K562 treated with DMSO at 1 percent for 24 hours (cell line): Measurements from ENCODE around the gene SLC35E3. TPM values are rescaled to one million over a fixed set of nuclear protein-coding genes. Genes with fewer than 3 reads are reported as not detected.

Experiments
- total RNA-seq: library from RNA; unstranded; fragments of 300-600 nt; gene quantifications from 2 replicates; pipeline ENCODE4 v1.2.3, GENCODE V29; 2022; ENCODE audit warnings: low read depth; ENCODE audit not compliant: insufficient read depth

SLC35E3 gene
- 1.3 and 1.8 TPM in 2 replicates for total RNA-seq

DNA sequence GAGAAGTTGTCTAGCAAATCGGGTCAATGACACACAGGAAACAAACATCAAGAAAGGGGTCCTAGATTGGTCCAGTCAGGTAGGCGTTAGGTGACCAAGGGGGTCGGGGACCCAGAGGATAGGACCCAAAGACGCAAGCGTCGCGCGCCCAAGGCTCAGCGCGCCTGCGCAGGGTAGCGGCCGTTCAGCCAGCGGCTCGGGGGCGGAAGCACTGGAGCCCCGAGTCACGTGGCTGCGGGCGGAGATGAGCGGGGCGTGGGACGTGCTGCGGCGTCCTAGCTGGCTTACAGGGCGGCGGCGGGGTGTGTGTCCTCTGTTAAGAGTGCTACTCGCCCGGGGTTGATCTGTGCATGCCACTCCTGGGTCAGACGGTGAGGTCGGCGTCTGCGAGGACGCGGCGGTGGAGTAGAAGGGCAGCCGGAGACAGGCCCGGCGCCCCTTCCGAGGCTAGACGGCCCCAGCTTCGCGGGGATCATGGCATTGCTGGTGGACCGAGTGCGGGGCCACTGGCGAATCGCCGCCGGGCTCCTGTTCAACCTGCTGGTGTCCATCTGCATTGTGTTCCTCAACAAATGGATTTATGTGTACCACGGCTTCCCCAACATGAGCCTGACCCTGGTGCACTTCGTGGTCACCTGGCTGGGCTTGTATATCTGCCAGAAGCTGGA, at the start of gene SLC35E3:
Gene SLC35E3, plus strand, starts transcription at position 273 of the 668 bp plus-strand sequence. Its CDS starts 202 bp downstream, at position 475.

DNA sequence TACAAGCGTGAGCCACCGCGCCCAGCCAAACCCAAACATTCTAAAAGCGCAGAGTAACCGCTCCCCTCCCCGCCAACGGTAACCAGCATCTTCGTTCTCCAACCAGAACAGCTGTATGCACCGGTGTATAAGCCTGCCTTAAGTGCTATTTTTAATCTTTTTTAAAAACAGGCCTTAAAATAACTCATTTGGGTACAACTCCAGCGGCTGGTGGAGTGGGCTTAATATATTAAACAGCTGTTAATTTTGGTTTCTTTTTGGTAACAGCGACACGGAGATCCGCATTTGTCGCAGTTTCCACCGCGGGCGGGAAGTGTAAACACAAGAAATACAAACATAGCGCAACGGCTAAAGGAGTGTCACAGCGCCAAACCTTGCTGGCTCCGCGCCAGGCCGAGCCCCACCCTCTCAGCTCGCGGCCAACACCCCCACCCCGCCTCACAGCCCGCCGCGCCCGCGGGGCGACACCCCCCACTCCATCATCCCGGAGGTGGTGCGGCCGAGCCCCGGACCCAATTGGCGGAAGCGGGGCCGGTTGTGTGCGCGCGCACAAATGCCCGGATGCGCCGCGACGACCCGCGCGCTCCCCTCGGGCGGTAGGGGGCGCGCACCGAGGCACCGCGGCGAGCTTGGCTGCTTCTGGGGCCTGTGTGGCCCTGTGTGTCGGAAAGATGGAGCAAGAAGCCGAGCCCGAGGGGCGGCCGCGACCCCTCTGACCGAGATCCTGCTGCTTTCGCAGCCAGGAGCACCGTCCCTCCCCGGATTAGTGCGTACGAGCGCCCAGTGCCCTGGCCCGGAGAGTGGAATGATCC, 61.8 kb downstream of the SLC35E3 start, which contains the start of gene MDM2:
Gene MDM2, plus strand, starts transcription at position 602 of the 812 bp plus-strand sequence. CDS start 301 bp downstream, outside the sequence.

Other genes starting within 250 kb of the SLC35E3 start
- gene RAP1B, start 135.3 kb upstream of the SLC35E3 start, total RNA-seq: 103 and 119 TPM in 2 replicates
- gene NUP107, start 59.2 kb upstream of the SLC35E3 start, total RNA-seq: 59.8 and 67.8 TPM in 2 replicates
- 6.5 and 8.3 TPM in 2 replicates for gene MDM2, start 62.0 kb downstream of the SLC35E3 start, total RNA-seq
- 0.16 TPM in 1 of 2 replicates, not detected in the other for gene CPM, start 187.0 kb downstream of the SLC35E3 start, total RNA-seq